HepG2 (cell line): ENCODE data around the gene ERP44. TPM values are rescaled to one million over a fixed set of nuclear protein-coding genes. Genes with fewer than 3 reads are reported as not detected.

Experiments used
- ATAC-seq: fragments of 200-7000 bp; cut with Tn5 transposase; 3 replicates; pipeline ENCODE4 v1.9.1; 2020; ENCODE audit warnings: mild to moderate bottlenecking, moderate library complexity
- BruUV-seq: library from RNA; stranded (reverse); fragments of 400-500 nt; replicated peaks from 2 replicates; lab custom pipeline; 2021; lab: Mats Ljungman, UMichigan
- CTCF ChIA-PET: fragments of 300-600 bp; formaldehyde crosslinking; extraction: SDS; loops from one replicate; lab custom pipeline; 2021; ENCODE audit warnings: low total read pairs, inconsistent platforms, low intra/inter-chr PET ratio; lab: Yijun Ruan, JAX
- POLR2A ChIA-PET: fragments of 350-600 bp; sonication (Branson Sonifier 250); formaldehyde crosslinking; loops from one replicate; lab custom pipeline; 2020; ENCODE audit warnings: antibody characterized with exemption, inconsistent platforms; lab: Yijun Ruan, JAX
- DNase-seq: peaks from one replicate; pipeline ENCODE4 v3.0.0-alpha.2; 2015; ENCODE audit warnings: low spot score
- FAIRE-seq: peaks from 3 replicates; lab custom pipeline; 2011; peaks lifted over from hg19 to GRCh38; lab: Jason Lieb, UNC
- H2AFZ ChIP-seq: one replicate; pipeline ENCODE4 v1.6.1; 2011; ENCODE audit warnings: low read length, inconsistent platforms
- H3K27ac ChIP-seq: fragments of 300-600 bp; 3 replicates; pipeline ENCODE4 v1.8.0; 2011; ENCODE audit warnings: mixed run types, mild to moderate bottlenecking, mixed read lengths, low read length, inconsistent platforms; ENCODE audit not compliant: insufficient read depth; ENCODE audit errors: extremely low read length
- H3K27me3 ChIP-seq, 2 experiments: fragments of 200-600 bp in 1 of 2; 2 replicates in 1 of 2; 3 replicates in 1 of 2; pipeline versions ENCODE4 v1.6.0 to v1.8.0; 2011; ENCODE audit warnings: low read length in 2 of 2, mild to moderate bottlenecking in 2 of 2, moderate library complexity in 2 of 2, inconsistent platforms in 1 of 2; ENCODE audit not compliant: insufficient read depth in 2 of 2, control insufficient read depth in 1 of 2
- H3K36me3 ChIP-seq, 2 experiments: fragments of 200-600 bp in 1 of 2; replicated peaks in 1 of 2; 2 replicates in 1 of 2; 3 replicates in 1 of 2; pipeline versions ENCODE4 v1.5.1 to v1.8.0; 2011; ENCODE audit warnings: low read length in 2 of 2, inconsistent platforms in 1 of 2; ENCODE audit not compliant: insufficient read depth in 2 of 2, control insufficient read depth in 1 of 2
- H3K4me1 ChIP-seq: 2 replicates; pipeline ENCODE4 v1.5.1; 2012; ENCODE audit warnings: low read length, inconsistent platforms; ENCODE audit not compliant: insufficient read depth
- H3K4me2 ChIP-seq: 2 replicates; pipeline ENCODE4 v1.6.0; 2011; ENCODE audit warnings: low read depth, low read length, inconsistent platforms
- H3K4me3 ChIP-seq, 3 experiments: fragments of 200-600 bp in 1 of 3; sonication (generic), shearing (Covaris generic) in 1 of 3; replicated peaks in 1 of 3; 2 replicates each; pipeline ENCODE4 v1.5.1; 2011 to 2016; ENCODE audit warnings: low read length in 3 of 3, inconsistent platforms in 2 of 3, low read depth in 2 of 3, mild to moderate bottlenecking in 2 of 3, control low read depth in 1 of 3, mixed read lengths in 1 of 3; ENCODE audit not compliant: insufficient read depth in 1 of 3
- H3K79me2 ChIP-seq: one replicate; pipeline ENCODE4 v1.6.1; 2011; ENCODE audit warnings: low read length, inconsistent platforms; ENCODE audit not compliant: insufficient read depth
- H3K9ac ChIP-seq: 2 replicates; pipeline ENCODE4 v1.6.0; 2011; ENCODE audit warnings: mild to moderate bottlenecking, low read depth, low read length, inconsistent platforms; ENCODE audit not compliant: insufficient read depth
- H3K9me3 ChIP-seq: 2 replicates; pipeline ENCODE4 v1.5.1; 2012; ENCODE audit warnings: mild to moderate bottlenecking, low read length
- H4K20me1 ChIP-seq: 2 replicates; pipeline ENCODE4 v1.6.0; 2011; ENCODE audit warnings: inconsistent platforms, mild to moderate bottlenecking, low read length, moderate library complexity; ENCODE audit not compliant: insufficient read depth
- PHF5A ChIP-seq: IDR thresholded peaks from one replicate; pipeline ENCODE4 v1.6.1; 2018; ENCODE audit warnings: low read depth, missing genetic modification reagents; ENCODE audit not compliant: unreplicated experiment
- RFX5 ChIP-seq: IDR thresholded peaks from 2 replicates; pipeline ENCODE4 v1.6.1; 2011; ENCODE audit warnings: low read depth, low read length, improper control_type of control experiment
- ZBTB20 ChIP-seq: sonication (generic); formaldehyde crosslinking; IDR thresholded peaks from 2 replicates; pipeline ENCODE4 v1.8.1; 2023; ENCODE audit warnings: missing genetic modification reagents, low read depth, mild to moderate bottlenecking, borderline replicate concordance
- ZNF180 ChIP-seq: sonication (generic); formaldehyde crosslinking; IDR thresholded peaks from 2 replicates; pipeline ENCODE4 v1.4.0; 2020; ENCODE audit warnings: low read depth, missing genetic modification reagents, borderline replicate concordance
- ZNF329 ChIP-seq: sonication (generic); formaldehyde crosslinking; IDR thresholded peaks from 2 replicates; pipeline ENCODE4 v1.9.0; 2021; ENCODE audit warnings: low read depth, mild to moderate bottlenecking, missing genetic modification reagents
- ZNF570 ChIP-seq: sonication (generic); formaldehyde crosslinking; IDR thresholded peaks from 2 replicates; pipeline ENCODE4 v1.4.0; 2020; ENCODE audit warnings: mild to moderate bottlenecking, missing genetic modification reagents, borderline replicate concordance
- WGBS: methylation state at CpG from one replicate; pipeline ENCODE4 v1.1.6; 2017; ENCODE audit warnings: low lambda C conversion rate; 5-methylcytosine and 5-hydroxymethylcytosine counted together
- in situ Hi-C: cut with HindIII; loops from 2 replicates; pipeline ENCODE4 v1.10.0; 2017; ENCODE audit warnings: low pct_unique_long_range_greater_than_20kb; ENCODE audit not compliant: extremely low pct_ligation_motif_present
- intact Hi-C: fragments of 100-400 bp; cut with micrococcal nuclease; formaldehyde crosslinking; loops from one replicate; pipeline ENCODE4 v1.10.0; 2022; ENCODE audit not compliant: unreplicated experiment
- polyA plus RNA-seq, 8 experiments: library from polyadenylated mRNA; depleted of rRNA in 3 of 8; stranded (reverse) in 7 of 8; unstranded in 1 of 8; fragments of >200 nt; fragmentation: Illumina TruSeq in 4 of 8; extraction: Trizol in 4 of 8; gene quantifications; 2 replicates each; pipeline versions ENCODE4 v1.2.1 to v1.2.3, GENCODE V29; 2011 to 2016; ENCODE audit warnings: low read depth in 4 of 8, missing spikeins in 1 of 8, mixed read lengths in 1 of 8; ENCODE audit not compliant: insufficient read depth in 1 of 8
- total RNA-seq, 5 experiments: library from RNA; depleted of rRNA; stranded (reverse); fragments of >200 nt; fragmentation: Illumina TruSeq; extraction: Trizol; gene quantifications; 2 replicates each; pipeline ENCODE4 v1.2.3, GENCODE V29; 2016; ENCODE audit warnings: low read depth in 1 of 5
- TF ChIP-seq, protein P1 (sequence below): sonication (generic); formaldehyde crosslinking; IDR thresholded peaks from 2 replicates; pipeline ENCODE4 v1.5.1; 2020; ENCODE audit warnings: missing genetic modification reagents, mild to moderate bottlenecking, borderline replicate concordance
- TF ChIP-seq, protein P2 (sequence below): sonication (generic); formaldehyde crosslinking; IDR thresholded peaks from 2 replicates; pipeline ENCODE4 v1.4.0; 2020; ENCODE audit warnings: missing genetic modification reagents
- TF ChIP-seq, protein P3 (sequence below): sonication (generic); formaldehyde crosslinking; IDR thresholded peaks from 2 replicates; pipeline ENCODE4 v1.5.0; 2020; ENCODE audit warnings: missing genetic modification reagents, mild to moderate bottlenecking, borderline replicate concordance

ERP44 gene
- total and polyA plus RNA-seq, 2 of the 13 experiments (the other 11 are each of a cell fraction or from before 2014, with no cell fraction given): 8.9 to 13.8 TPM

DNA sequence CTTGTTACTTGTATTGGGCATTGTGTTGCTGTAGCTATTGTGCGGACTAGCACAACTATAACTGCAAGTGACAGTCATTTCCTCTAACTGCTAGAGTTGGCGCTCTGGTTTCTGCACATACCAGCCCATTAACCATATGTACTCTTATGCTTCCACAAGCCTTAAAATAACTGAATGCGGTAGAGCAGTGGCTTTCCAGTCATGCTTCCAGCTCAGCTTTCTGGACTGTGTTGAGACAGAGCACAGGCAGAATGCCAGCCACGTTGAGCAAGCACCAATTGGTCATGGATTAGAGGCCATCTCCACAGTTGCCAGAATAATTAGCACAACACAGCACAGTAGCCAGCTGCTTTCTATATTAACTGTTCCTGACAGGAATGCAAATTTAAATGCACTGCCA, 12.4 kb upstream of the ERP44 start (continued):
- TF ChIP-seq, protein P1, sequence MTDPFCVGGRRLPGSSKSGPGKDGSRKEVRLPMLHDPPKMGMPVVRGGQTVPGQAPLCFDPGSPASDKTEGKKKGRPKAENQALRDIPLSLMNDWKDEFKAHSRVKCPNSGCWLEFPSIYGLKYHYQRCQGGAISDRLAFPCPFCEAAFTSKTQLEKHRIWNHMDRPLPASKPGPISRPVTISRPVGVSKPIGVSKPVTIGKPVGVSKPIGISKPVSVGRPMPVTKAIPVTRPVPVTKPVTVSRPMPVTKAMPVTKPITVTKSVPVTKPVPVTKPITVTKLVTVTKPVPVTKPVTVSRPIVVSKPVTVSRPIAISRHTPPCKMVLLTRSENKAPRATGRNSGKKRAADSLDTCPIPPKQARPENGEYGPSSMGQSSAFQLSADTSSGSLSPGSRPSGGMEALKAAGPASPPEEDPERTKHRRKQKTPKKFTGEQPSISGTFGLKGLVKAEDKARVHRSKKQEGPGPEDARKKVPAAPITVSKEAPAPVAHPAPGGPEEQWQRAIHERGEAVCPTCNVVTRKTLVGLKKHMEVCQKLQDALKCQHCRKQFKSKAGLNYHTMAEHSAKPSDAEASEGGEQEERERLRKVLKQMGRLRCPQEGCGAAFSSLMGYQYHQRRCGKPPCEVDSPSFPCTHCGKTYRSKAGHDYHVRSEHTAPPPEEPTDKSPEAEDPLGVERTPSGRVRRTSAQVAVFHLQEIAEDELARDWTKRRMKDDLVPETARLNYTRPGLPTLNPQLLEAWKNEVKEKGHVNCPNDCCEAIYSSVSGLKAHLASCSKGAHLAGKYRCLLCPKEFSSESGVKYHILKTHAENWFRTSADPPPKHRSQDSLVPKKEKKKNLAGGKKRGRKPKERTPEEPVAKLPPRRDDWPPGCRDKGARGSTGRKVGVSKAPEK (CRISPR knock-in tag): no peak

DNA sequence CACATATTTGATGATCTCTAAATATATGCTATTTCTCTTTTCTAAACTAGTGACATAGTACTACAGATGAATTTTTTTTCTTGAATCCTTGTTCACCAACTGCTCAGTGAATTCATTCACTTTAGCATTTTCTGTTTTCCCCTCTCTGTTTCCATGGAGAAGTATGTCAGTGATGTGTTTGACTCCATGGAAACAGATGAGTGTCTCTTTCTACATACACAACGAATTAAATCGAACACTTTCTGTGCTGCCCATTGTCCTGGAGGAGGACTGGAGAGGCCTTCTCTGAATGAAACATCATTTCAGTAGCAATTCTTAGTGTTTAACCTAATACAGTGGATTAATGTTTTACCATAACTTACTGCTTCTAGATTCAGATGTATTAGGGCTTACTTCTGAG, 9.8 kb upstream of the ERP44 start:
- no peaks in the 10 kb centered on the region for H3K27me3 ChIP-seq
- CTCF ChIA-PET: no interaction called here
- no peak overlapping the region for H3K4me3 ChIP-seq
- H3K4me1 ChIP-seq: no peaks in the 10 kb centered on the region
- no peak overlapping the region for H2AFZ ChIP-seq
- intact Hi-C loops (no loop called here), in situ Hi-C loops (no loop called here)
- POLR2A ChIA-PET: no interaction called here
- WGBS: 94% methylated on average over 2 of the region's 2 CpGs
- no peaks in the 10 kb centered on the region for H4K20me1 ChIP-seq
- H3K4me2 ChIP-seq: no peak overlapping the region
- H3K9ac ChIP-seq: no peak overlapping the region
- BruUV-seq: no TSS peak
- H3K36me3 ChIP-seq: peaks cover 6 to 34% of the 10 kb centered on the region in 2 experiments
- DNase-seq: no peak
- TF ChIP-seq, protein P2, sequence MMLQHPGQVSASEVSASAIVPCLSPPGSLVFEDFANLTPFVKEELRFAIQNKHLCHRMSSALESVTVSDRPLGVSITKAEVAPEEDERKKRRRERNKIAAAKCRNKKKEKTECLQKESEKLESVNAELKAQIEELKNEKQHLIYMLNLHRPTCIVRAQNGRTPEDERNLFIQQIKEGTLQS (CRISPR knock-in tag): no peak
- TF ChIP-seq ZNF180 (CRISPR knock-in tag) (no peak), ZBTB20 (CRISPR knock-in tag) (no peak), PHF5A (CRISPR knock-in tag) (no peak), ZNF329 (CRISPR knock-in tag) (no peak), RFX5 (no peak), ZNF570 (no peak)
- TF ChIP-seq, protein P3, sequence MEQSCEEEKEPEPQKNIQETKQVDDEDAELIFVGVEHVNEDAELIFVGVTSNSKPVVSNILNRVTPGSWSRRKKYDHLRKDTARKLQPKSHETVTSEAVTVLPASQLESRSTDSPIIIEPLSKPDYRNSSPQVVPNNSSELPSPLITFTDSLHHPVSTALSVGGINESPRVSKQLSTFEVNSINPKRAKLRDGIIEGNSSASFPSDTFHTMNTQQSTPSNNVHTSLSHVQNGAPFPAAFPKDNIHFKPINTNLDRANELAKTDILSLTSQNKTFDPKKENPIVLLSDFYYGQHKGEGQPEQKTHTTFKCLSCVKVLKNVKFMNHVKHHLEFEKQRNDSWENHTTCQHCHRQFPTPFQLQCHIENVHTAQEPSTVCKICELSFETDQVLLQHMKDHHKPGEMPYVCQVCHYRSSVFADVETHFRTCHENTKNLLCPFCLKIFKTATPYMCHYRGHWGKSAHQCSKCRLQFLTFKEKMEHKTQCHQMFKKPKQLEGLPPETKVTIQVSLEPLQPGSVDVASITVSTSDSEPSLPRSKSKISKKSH: no peak
- H3K27ac ChIP-seq: no peak overlapping the region
- no peak for ATAC-seq
- H3K9me3 ChIP-seq: no peaks in the 10 kb centered on the region
- H3K79me2 ChIP-seq: no peaks in the 10 kb centered on the region
- no peak for FAIRE-seq
